ENCODE data around the gene FYN. TPM values are rescaled to one million over a fixed set of nuclear protein-coding genes. Genes with fewer than 3 reads are reported as not detected.

The FYN gene
- total and polyA plus RNA-seq, 2 of the 13 experiments (the other 11 are each of a cell fraction or from before 2014, with no cell fraction given), result 15.5 to 24.6 TPM

DNA sequence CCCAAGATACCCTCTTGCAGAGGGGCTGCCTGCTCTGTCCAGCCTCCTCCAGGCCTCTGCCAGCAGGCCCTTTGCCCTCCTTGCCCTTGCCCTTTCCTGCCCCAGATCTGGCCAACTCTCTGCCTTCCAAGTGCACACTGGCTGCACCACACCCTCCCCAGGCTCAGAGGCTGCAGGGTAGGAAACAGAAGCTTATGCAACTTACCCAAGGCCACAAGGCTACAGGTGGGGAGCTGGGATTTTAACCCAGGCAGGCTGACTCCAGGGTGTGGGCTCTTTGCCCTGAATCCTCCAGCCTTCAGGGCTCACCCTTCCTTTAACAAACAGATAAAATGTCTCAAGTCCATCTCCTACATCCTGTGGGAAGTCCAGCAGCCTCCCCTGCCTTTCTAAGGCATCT is 253.1 kb downstream of the FYN start:
- ChIA-PET CTCF (ENCODE audit: low intra/inter-chr PET ratio, low total read pairs) (no interaction called here), POLR2A (interaction anchor here (0.9 to 1.3 kb wide), 2 partner anchors 14 to 136 kb away, joined by 3 read pairs; partner anchors contain the start of gene TRAF3IP2)
- Histone ChIP-seq H4K20me1 (ENCODE audit: insufficient read depth, low read length) (no peaks in the 10 kb centered on the region), H3K79me2 (ENCODE audit: insufficient read depth, low read length) (no peaks in the 10 kb centered on the region), H3K36me3 (replicated peaks in 1 of 2; ENCODE audit: control insufficient read depth in 1 of 2, insufficient read depth in 2 of 2, low read length in 2 of 2) (no peaks in the 10 kb centered on the region), H3K27ac (ENCODE audit: extremely low read length, insufficient read depth, low read length) (no peak overlapping the region), H3K9me3 (ENCODE audit: low read length) (no peaks in the 10 kb centered on the region), H3K4me1 (ENCODE audit: insufficient read depth, low read length) (peaks cover 35% of the 10 kb centered on the region), H3K9ac (ENCODE audit: insufficient read depth, low read depth, low read length) (no peak overlapping the region), H2AFZ (ENCODE audit: low read length) (no peak overlapping the region), H3K27me3 (ENCODE audit: control insufficient read depth in 1 of 2, insufficient read depth in 2 of 2, low read length in 2 of 2) (no peaks in the 10 kb centered on the region; a peak in 2 of 5 replicates), H3K4me3 (replicated peaks in 1 of 3; ENCODE audit: insufficient read depth in 1 of 3, low read depth in 2 of 3, low read length in 3 of 3) (no peak overlapping the region; a peak in 1 of 6 replicates), H3K4me2 (ENCODE audit: low read depth, low read length) (peak overlapping the region; percentile 46)
- no TSS peak for BruUV-seq (replicated peaks)
- FAIRE-seq, result peak; percentile 48
- ATAC-seq, result peak; percentile 81
- DNase-seq (ENCODE audit: low spot score), result no peak
- intact Hi-C loops (cut with micrococcal nuclease; ENCODE audit: unreplicated experiment), result no loop called here
- in situ Hi-C loops (cut with HindIII; ENCODE audit: extremely low pct_ligation_motif_present, low pct_unique_long_range_greater_than_20kb), result no loop called here
- TF ChIP-seq, protein P1, sequence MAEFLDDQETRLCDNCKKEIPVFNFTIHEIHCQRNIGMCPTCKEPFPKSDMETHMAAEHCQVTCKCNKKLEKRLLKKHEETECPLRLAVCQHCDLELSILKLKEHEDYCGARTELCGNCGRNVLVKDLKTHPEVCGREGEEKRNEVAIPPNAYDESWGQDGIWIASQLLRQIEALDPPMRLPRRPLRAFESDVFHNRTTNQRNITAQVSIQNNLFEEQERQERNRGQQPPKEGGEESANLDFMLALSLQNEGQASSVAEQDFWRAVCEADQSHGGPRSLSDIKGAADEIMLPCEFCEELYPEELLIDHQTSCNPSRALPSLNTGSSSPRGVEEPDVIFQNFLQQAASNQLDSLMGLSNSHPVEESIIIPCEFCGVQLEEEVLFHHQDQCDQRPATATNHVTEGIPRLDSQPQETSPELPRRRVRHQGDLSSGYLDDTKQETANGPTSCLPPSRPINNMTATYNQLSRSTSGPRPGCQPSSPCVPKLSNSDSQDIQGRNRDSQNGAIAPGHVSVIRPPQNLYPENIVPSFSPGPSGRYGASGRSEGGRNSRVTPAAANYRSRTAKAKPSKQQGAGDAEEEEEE (CRISPR knock-in tag; IDR thresholded peaks at IDR 0.05; ENCODE audit: borderline replicate concordance), result no peak
- TF ChIP-seq, protein P2, sequence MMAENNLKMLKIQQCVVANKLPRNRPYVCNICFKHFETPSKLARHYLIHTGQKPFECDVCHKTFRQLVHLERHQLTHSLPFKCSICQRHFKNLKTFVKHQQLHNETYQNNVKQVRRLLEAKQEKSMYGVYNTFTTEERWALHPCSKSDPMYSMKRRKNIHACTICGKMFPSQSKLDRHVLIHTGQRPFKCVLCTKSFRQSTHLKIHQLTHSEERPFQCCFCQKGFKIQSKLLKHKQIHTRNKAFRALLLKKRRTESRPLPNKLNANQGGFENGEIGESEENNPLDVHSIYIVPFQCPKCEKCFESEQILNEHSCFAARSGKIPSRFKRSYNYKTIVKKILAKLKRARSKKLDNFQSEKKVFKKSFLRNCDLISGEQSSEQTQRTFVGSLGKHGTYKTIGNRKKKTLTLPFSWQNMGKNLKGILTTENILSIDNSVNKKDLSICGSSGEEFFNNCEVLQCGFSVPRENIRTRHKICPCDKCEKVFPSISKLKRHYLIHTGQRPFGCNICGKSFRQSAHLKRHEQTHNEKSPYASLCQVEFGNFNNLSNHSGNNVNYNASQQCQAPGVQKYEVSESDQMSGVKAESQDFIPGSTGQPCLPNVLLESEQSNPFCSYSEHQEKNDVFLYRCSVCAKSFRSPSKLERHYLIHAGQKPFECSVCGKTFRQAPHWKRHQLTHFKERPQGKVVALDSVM (CRISPR knock-in tag; IDR thresholded peaks at IDR 0.05), result no peak
- TF ChIP-seq CCDC6 (CRISPR knock-in tag; IDR thresholded peaks at IDR 0.05) (no peak), TMF1 (CRISPR knock-in tag; IDR thresholded peaks at IDR 0.05; ENCODE audit: low read depth) (no peak), ZC3H13 (CRISPR knock-in tag; IDR thresholded peaks at IDR 0.05) (no peak), ZNF251 (CRISPR knock-in tag; IDR thresholded peaks at IDR 0.05) (no peak), ZNF12 (CRISPR knock-in tag; IDR thresholded peaks at IDR 0.05) (no peak), ZBTB1 (CRISPR knock-in tag; IDR thresholded peaks at IDR 0.05; ENCODE audit: borderline replicate concordance) (no peak), IRF2 (CRISPR knock-in tag; IDR thresholded peaks at IDR 0.05) (peak; percentile 40; the same call in 1 of the 2 replicates), KDM6A (CRISPR knock-in tag; IDR thresholded peaks at IDR 0.05; ENCODE audit: low read depth) (no peak), SPEN (CRISPR knock-in tag; IDR thresholded peaks at IDR 0.05; ENCODE audit: low read depth) (0 out of 2 replicates have a peak, but pooled peaks have one; percentile 36), PCBP2 (optimal IDR thresholded peaks at IDR 0.05; ENCODE audit: low read depth, low read length, poor library complexity, severe bottlenecking) (no peak), SAP130 (CRISPR knock-in tag; IDR thresholded peaks at IDR 0.05; ENCODE audit: low read depth) (0 out of 2 replicates have a peak, but pooled peaks have one; percentile 17), ZNF329 (CRISPR knock-in tag; IDR thresholded peaks at IDR 0.05; ENCODE audit: low read depth) (no peak), CEBPG (CRISPR knock-in tag; IDR thresholded peaks at IDR 0.05) (peak; percentile 84), LCORL (IDR thresholded peaks at IDR 0.05) (no peak), LCORL (CRISPR knock-in tag; IDR thresholded peaks at IDR 0.05) (no peak), POLR2AphosphoS5 (IDR thresholded peaks at IDR 0.05; ENCODE audit: low read depth, low read length) (no peak), SOX13 (IDR thresholded peaks at IDR 0.05) (no peak), SOX13 (CRISPR knock-in tag; conservative IDR thresholded peaks at IDR 0.05 in 1 of 2, IDR thresholded peaks at IDR 0.05 in 1 of 2) (0 out of 4 replicates have a peak, but pooled peaks of 1 of the 2 experiments have one; percentile 19)
- TF ChIP-seq, protein P3, sequence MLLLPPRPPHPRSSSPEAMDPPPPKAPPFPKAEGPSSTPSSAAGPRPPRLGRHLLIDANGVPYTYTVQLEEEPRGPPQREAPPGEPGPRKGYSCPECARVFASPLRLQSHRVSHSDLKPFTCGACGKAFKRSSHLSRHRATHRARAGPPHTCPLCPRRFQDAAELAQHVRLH (CRISPR knock-in tag; IDR thresholded peaks at IDR 0.05; ENCODE audit: borderline replicate concordance, low read depth), result no peak
- TF ChIP-seq, protein P4, sequence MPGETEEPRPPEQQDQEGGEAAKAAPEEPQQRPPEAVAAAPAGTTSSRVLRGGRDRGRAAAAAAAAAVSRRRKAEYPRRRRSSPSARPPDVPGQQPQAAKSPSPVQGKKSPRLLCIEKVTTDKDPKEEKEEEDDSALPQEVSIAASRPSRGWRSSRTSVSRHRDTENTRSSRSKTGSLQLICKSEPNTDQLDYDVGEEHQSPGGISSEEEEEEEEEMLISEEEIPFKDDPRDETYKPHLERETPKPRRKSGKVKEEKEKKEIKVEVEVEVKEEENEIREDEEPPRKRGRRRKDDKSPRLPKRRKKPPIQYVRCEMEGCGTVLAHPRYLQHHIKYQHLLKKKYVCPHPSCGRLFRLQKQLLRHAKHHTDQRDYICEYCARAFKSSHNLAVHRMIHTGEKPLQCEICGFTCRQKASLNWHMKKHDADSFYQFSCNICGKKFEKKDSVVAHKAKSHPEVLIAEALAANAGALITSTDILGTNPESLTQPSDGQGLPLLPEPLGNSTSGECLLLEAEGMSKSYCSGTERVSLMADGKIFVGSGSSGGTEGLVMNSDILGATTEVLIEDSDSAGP (CRISPR knock-in tag; IDR thresholded peaks at IDR 0.05; ENCODE audit: borderline replicate concordance), result no peak

Measured in HepG2 (cell line).